Measurements from ENCODE around the gene SLC16A4. TPM values are rescaled to one million over a fixed set of nuclear protein-coding genes. Genes with fewer than 3 reads are reported as not detected.

Gene SLC16A4
- polyA plus RNA-seq, 4 donors: 14.2 to 97.3 (median 71.0) TPM

GRCh38 chr1:110337704-110338308 lies 53.0 kb downstream of the SLC16A4 start:
- peak in 2 of 4 donors; percentile 25 to 32 for DNase-seq (ENCODE audit: low read depth in 4 of 4, low spot score in 3 of 4)

DNA sequence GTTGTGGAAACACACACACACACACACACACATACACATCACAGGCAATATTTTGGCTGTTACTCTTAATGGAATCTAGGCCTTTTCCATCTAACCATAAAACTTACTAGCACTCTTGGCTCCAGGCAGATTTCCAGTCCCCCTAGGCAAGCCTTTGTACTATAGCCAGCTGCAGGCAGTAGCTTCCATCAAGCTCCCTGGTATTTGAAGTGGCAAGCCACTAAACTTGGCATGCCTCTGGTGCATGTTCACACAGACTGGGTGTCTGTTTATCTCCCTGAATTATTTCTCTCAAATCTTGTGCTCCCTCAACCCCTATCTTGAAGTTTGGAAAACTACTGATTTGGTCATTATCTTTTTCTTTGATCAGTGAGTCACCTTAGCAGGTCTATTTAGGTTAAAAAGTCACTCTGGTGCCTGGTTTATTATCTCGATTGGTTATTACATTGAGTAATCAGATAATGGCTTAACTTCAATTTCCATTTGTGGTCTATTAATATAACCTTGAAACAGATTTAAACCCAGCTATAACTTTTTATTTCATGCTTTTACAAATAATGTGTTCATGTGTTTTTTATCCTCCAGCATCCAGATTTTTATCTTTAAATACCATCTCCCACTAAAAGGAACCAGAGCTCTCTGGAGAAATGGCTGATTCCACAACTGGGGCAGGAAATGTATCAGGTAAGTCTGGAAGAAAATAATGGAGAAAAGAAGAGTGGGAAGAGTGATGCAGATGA lies 54.4 kb downstream of the SLC16A4 start:
- no peak for DNase-seq (ENCODE audit: low read depth in 4 of 4, low spot score in 3 of 4)

DNA sequence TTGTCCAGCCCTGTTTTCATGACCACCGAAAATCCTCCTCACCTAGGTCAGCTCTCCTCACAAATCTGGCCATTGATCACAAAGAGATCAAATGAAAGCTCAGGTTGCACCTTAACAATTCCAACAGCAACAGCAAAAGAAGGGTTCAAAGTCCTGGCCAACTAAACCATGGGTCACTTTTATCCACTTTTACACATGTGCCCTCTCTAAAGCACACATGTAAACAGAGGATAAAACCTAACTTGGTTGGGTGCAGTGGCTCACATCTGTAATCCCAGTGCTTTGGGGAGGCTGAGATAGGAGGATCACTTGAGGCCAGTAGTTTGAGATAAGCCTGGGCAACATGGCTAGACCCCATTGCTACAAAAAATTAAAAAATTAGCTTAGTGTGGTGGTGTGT lies 55.6 kb downstream of the SLC16A4 start:
- DNase-seq (ENCODE audit: low read depth in 4 of 4, low spot score in 3 of 4): no peak

DNA sequence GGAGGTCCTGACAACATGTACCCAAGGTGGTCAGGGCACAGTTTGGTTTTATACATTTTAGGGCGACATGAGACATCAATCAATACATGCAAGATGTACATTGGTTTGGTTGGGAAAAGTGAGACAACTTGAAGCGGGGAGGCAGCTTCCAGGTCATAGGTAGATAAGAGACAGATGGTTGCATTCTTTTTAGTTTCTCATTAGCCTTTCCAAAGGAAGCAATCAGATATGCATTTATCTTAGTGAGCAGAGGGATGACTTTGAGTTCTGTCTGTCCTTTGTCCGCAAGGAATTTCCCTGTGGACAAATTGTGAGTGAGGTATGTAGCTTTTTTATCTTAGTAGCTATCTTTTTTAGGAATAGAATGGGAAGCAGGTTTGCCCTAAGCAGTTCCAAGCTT lies 62.1 kb downstream of the SLC16A4 start:
- DNase-seq (ENCODE audit: low read depth in 4 of 4, low spot score in 3 of 4): no peak

GRCh38 chr1:110328274-110328673 lies 62.6 kb downstream of the SLC16A4 start:
- DNase-seq (ENCODE audit: low read depth in 4 of 4, low spot score in 3 of 4): no peak

- no peak for DNase-seq (ENCODE audit: low read depth in 4 of 4, low spot score in 3 of 4)
These were observed 64.0 kb downstream of the SLC16A4 start for GRCh38 chr1:110326826-110327225.

DNA sequence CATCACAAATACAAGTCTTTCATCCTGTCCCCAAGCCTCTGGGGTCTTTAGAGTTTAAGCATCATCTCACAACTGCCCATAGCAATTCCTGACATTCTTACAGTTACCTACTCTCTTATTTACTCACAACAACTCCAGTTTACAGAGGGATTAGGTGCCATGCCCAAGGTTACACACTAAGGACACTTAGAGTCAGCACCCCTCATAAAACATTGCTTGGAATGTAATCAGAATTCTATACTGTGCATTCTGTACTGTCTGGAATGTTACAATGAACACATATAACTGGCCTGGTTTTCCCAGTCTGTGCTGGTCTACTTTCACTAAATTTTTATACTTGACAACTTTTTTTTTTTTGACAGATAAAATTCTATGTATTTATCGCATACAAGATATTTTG lies 66.2 kb downstream of the SLC16A4 start:
- DNase-seq (ENCODE audit: low read depth in 4 of 4, low spot score in 3 of 4): no peak

GRCh38 chr1:110321846-110322245 lies 69.0 kb downstream of the SLC16A4 start:
- DNase-seq (ENCODE audit: low read depth in 4 of 4, low spot score in 3 of 4): no peak

DNA sequence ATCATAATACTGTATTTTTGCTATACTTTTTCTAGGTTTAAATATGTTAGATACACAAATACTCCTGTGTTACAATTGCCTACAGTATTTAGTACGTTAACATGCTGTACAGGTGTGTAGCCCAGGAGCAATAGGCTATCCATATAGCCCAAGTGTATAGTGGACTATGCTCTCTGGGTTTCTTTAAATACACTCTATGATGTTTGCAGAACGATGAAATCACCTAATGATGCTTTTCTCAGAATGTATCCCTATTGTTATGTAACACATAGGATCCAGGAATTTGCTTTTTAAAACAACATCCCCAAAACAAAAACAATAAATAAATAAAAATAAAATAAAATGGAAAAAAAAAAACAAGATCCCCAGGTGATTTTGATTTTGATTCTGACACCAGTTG lies 69.8 kb downstream of the SLC16A4 start:
- no peak for DNase-seq (ENCODE audit: low read depth in 4 of 4, low spot score in 3 of 4)

DNA sequence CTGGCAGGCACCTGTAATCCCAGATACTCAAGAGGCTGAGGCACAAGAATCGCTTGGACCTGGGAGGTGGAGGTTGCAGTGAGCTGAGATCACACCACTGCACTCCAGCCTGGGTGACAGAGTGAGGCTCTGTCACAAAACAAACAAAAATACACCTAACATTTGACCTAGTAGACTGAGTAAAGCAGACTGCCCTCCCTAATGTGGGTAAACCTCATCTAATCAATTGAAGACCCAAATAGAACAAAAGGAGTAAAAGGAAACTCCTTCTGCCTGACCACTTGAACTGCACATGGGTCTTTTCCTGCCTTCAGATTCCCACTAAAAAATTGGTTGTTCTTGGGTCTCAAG lies 70.7 kb downstream of the SLC16A4 start:
- DNase-seq (ENCODE audit: low read depth in 4 of 4, low spot score in 3 of 4): no peak

- no peak for DNase-seq (ENCODE audit: low read depth in 4 of 4, low spot score in 3 of 4)
These were observed 71.3 kb downstream of the SLC16A4 start for GRCh38 chr1:110319332-110320167.

DNA sequence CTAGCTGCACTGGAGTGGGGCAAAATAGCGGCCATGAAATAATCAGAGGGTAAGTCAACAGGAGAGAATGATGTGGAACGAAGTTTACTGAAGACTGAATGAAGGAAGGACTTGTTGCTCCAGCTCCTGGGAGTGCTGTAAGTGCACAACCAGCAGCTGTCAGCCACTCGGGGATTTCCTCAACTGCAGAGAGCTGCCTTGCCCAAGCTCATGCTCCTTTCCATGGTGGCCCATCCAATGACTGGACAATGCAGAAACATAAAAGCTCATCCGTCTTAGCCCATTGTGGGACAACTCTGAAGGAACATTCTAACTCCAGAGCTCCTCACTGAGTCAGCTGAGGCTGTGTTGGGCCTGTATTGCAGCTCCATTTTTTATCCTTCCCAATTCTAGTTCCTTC lies 72.8 kb downstream of the SLC16A4 start:
- DNase-seq (ENCODE audit: low read depth in 4 of 4, low spot score in 3 of 4): no peak

- no peak for DNase-seq (ENCODE audit: low read depth in 4 of 4, low spot score in 3 of 4)
These were observed 74.1 kb downstream of the SLC16A4 start for GRCh38 chr1:110316735-110317134.

Other genes with a start within 250 kb of the SLC16A4 start
- gene SLC6A17, start 240.5 kb downstream of the SLC16A4 start, polyA plus RNA-seq (ENCODE audit: insufficient read length in 4 of 4): under 1 TPM; 0.08 to 0.92 (median 0.77) TPM
- gene KCNC4, start 180.7 kb downstream of the SLC16A4 start, polyA plus RNA-seq (ENCODE audit: insufficient read length in 4 of 4): 1 to 10 TPM; 2.5 to 6.5 (median 4.7) TPM
- gene RBM15, start 51.6 kb downstream of the SLC16A4 start, polyA plus RNA-seq (ENCODE audit: insufficient read length in 4 of 4): 10 to 100 TPM; 10.0 to 13.4 (median 10.3) TPM
- gene LAMTOR5, start 16.7 kb upstream of the SLC16A4 start, polyA plus RNA-seq (ENCODE audit: insufficient read length in 4 of 4): 100 to 1,000 TPM; 106 to 284 (median 260) TPM
- under 1 TPM in 3 of 4 donors, not detected in 1; 0.11 to 0.96 (median 0.34) TPM for gene PROK1, start 60.1 kb upstream of the SLC16A4 start, polyA plus RNA-seq (ENCODE audit: insufficient read length in 4 of 4)
- not detected for gene KCNA10, start 128.1 kb upstream of the SLC16A4 start, polyA plus RNA-seq (ENCODE audit: insufficient read length in 4 of 4)
- gene KCNA2, start 215.3 kb upstream of the SLC16A4 start, polyA plus RNA-seq (ENCODE audit: insufficient read length in 4 of 4): under 1 TPM; 0.40 to 0.49 (median 0.46) TPM